ENCODE results near the gene SERINC5.
"Not testable (repeated sequence)": the region's sequence is repeated elsewhere in the genome, so short reads cannot be mapped to it uniquely, and the experiment has no call there.

Gene SERINC5

DNA sequence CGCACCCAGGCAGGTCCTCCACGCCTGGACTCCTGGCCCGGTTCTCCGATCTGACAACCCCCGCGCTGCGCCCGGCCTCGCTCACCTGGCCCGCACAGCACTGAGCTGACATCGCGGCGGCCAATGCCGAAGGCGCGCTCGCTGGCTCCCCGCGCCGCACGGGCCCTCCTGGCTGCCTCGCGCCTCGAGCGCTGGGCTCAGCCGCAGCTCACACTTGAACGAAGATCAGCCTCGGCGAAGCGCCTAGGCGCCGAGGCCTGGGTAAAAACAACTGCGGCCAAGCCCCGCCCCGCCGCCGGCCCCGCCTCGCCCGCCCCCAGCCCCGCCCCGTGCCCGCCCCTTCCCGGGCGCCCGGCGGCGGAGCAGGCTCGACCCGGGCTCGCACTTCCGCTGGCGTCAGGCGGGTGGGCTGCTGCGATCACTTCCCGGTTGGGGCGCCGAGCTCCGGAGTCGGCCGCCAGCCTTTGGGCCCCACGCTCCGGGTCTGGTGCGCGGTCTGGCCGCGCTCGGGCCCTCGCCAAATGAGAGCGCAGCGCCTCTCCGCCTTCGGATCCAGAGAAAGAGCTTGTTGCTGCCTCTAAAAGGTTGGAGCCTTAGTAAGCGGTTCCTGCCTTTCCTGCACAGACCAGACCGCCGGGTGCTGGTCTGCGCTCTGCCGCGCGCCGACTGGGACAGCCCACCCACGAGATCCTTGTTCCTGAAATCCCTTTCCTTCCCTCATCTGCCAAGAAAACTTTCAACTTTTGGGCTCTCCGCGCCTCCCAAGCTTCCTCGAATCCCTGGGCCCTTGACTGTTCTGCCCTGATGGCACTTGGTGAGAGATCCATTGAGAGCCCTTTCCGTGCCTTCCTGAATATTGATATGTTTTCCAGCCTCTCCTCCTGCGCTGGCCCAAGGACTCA, at the start of gene SERINC5:
Gene SERINC5 (minus strand): TSS at position 238 of the 902 bp plus-strand sequence. CDS start 126 bp downstream, at position 112.
- peak; percentile 88 for DNase-seq

DNA sequence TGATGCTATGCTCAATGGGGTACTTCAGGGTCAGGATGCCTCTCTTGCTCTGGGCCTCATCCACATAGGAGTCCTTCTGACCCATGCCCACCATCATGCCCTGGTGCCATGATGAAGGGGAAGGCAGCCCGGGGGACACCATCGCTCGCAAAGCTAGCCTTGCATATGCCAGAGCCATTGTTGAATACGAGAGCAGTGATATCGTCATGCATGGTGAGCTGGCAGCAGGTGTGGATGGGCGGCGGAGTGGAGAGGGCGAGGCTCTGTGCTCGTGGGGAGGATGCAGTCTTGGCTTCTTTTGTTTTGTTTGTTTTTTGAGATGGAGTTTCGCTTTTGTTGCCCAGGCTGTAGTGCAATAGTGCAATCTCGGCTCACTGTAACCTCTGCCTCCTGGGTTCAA, 46.8 kb upstream of the SERINC5 start:
- DNase-seq = no peak

DNA sequence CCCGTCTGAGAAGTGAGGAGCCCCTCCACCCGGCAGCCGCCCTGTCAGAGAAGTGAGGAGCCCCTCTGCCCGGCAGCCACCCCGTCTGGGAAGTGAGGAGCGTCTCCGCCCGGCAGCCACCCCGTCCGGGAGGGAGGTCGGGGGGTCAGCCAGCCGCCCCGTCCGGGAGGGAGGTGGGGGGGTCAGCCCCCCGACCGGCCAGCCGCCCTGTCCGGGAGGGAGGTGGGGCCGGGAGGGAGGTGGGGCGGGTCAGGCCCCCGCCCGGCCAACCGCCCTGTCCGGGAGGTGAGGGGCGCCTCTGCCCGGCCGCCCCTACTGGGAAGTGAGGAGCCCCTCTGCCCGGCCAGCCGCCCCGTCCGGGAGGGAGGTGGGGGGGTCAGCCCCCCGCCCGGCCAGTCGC, 45.5 kb upstream of the SERINC5 start:
- not testable (repeated sequence) for DNase-seq

DNA sequence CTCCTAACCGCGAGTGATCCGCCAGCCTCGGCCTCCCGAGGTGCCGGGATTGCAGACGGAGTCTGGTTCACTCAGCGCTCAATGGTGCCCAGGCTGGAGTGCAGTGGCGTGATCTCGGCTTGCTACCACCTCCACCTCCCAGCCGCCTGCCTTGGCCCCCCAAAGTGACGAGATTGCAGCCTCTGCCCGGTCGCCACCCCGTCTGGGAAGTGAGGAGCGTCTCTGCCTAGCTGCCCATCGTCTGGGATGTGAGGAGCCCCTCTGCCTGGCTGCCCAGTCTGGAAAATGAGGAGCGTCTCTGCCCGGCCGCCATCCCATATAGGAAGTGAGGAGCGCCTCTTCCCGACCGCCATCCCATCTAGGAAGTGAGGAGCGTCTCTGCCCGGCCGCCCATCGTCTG, 44.9 kb upstream of the SERINC5 start:
- DNase-seq = not testable (repeated sequence)

DNA sequence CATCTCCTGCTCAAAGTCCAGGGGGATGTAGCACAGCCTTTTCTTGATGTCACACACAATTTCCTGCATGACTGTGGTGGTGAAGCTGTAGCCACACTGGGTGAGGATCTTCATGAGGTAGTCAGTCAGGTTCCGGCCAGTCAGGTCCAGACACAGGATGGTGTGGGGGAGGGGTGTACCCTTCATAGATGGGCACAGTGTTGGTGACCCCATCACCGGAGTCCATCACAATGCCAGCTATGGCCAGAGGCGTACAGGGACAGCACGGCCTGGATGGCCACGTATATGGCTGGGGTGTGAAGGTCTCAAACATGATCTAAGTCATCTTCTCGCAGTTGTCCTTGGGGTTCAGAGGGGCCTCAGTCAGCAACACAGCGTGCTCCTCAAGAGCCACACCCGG, 44.3 kb upstream of the SERINC5 start:
- DNase-seq = no peak

DNA sequence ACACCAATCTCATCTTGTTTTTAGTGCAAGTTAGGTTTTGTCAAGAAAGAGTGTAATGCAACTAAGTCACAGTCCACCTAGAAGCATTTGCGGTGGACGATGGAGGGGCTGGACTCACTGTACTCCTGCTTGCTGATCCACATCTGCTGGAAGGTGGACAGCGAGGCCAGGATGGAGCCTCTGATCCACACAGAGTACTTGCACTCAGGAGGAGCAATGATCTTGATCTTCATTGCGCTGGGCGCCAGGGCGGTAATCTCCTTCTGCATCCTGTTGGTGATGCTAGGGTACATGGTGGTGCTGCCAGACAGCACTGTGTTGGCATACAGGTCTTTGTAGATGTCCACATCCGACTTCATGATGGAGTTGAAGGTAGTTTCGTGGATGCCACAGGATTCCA, 43.8 kb upstream of the SERINC5 start:
- DNase-seq = no peak

DNA sequence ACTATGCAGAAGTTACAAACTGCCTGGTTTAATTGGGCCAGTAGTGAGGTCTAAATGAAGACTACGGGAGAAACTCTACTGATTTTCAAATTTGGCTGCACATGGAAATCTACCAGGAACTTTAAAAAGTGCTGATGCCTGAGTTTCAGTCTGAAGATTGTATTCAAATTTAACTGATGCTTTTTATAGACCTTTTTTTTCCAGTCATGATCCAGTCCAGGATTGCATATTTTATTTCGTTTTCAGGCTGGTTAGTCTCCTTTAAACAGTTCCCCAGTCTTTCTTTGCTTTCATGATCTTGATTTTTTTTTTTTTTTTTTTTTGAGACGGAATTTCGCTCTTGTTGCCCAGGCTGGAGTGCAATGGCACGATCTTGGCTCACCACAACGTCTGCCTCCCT, 40.3 kb upstream of the SERINC5 start:
- no peak for DNase-seq

DNA sequence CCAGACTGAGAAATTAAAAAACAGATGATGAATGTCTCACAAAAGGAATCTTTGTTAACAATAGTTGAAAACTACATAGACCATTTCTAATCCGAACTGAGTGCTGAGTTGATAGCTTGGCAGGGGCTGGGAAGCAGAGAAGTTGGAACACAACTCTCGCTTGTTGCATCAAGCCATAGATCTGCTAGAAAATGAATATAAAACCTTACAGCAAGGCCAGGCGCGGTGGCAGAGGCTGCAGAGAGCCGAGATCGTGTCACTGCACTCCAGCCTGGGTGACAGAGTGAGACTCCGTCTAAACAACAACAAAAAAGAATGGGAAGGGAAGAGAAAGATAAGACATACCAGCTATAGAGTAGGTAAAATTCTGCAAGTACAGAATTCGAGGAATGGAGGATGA, 35.9 kb upstream of the SERINC5 start:
- DNase-seq = no peak

DNA sequence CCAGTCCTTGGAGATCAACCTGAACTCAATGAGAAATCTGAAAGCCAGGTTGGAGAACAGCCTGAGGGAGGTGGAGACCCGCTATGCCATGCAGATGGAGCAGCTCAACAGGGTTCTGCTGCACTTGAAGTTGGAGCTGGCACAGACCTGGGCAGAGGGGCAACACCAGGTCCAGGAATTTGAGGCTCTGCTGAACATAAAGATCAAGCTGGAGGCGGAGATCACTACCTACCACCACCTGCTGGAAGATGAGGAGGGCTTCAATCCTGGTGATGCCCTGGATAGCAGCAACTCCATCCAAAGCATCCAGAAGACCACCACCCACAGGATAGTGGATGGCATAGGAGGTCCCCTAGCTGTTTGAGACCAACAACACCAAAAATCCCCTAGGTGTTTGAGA, 33.5 kb upstream of the SERINC5 start:
- DNase-seq = no peak

DNA sequence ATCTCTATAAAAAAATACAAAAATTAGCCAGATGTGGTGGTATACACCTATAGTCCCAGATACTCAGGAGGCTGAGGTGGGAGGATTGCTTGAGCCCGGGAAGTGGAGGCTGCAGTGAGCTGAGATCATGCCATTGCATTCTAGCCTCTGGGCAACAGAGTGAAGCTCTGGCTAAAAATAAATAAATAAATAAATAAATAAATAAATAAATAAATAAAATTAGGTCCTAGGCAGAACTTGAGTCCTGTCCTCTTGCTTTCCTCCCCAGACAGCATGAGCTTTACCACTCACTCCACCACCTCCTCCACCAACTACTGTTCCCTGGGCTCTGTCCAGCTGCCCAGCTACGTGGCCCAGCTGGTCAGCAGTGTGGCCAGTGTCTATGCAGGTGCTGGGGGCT, 32.3 kb upstream of the SERINC5 start:
- no peak for DNase-seq

DNA sequence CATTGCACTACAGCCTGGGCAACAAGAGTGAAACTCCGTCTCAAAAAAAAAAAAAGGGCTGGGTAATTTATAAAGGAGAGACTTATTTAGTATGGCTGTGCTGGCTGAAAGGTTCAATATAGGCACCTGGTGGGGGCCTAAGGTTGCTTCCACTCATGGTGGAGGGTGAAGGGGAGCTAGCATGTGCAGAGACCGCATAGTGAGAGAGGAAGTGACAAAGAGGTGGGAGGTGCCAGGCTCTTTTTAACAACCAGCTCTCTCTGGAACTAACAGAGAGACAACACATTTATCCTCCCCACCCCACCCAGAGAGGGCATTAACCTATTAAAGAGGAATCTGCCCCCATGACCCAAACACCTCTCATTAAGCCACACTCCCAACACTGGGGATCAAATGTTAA, 28.9 kb upstream of the SERINC5 start:
- DNase-seq = no peak

DNA sequence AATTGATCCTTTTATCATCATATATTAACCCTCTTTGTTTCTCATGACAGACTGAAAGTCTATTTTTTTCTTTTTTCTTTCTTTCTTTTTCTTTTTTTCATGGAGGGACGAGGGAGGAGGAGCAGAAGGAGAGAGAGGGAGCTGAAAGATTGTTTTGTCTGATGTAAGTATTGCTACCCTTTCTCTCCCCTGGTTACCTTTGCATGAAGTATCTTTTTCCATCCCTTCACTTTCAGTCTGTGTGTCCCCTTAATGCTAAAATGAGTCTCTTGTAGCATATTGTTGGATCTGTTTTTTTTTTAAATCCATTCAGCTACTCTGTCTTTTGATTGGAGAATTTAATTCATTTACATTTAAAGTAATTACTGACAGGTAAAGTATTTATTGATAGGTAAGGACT, 27.5 kb upstream of the SERINC5 start:
- no peak for DNase-seq

DNA sequence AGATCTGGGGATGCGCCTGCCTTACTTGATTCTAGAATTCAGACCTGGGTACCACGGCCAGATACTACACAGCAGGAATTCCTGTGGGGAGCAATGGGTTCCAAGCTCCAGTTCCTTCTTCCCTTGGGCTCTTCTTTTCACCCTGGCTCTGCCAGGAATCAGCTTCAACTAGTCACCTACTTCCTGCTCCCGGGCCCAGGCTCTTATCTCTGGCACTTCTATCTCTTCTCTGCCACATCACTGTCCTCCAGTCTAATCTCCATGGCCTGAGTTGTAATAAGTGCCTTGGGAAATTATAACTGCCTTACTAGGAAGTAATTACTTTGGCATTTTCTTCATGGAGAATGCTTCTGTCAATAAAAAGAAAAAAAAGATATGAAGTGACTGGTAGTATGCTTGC, 26.2 kb upstream of the SERINC5 start:
- peak; percentile 48 for DNase-seq

DNA sequence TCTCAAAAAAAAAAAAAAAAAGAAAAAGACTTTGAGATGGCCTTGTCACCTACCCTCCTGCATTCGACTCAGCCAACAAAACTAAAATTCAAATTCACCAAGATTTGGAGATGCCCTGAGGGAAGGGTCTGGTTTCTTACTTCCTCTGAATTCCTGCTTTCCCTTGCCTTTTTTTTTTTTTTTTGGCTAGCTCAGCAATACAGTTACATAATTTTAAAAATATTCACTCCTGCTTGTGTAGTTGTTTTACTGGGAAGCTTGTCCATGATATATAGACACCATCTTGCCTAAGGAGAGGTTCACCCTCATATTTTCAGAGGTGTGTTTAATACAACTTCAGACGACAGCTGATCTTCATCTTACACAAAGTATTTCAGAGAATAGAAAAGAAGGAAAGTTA, 21.3 kb upstream of the SERINC5 start:
- no peak for DNase-seq

DNA sequence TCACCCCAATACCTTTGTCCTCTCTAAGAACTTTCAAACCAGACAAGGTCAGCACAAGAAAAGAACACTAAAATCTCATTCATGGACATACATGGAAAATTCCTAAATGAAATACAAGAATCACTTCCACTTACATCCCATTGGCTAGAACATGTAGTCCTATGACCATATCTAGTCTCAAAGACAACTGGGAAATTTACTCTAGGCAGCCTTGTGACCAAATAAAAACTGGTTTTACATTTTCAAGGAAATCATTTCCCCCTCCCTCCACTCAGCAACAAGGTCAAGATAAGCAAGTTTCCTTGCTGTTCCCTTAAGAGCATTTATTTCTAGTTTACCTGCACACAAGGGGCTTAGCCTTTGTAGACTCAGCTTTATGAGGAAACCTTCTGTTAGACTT, 20.3 kb upstream of the SERINC5 start:
- DNase-seq = no peak

DNA sequence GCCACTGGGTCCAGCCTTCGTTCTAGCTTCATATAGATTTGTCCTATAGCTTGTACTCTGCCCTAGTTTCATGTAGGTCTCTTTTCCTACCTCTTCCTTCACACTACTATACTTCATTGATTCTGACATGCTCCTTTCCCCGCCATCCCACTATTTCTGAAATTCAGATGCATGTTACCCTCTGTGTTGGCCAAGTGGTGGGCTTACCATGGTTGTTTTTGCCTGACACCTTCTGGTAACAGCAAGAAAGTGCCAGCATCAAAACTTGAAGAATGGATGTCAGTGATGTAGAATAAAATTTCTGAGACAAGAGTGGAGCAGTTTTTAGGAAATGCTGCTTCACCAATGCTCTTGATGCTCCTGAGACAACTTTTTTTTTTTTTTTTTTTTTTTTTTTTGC, 19.5 kb upstream of the SERINC5 start:
- DNase-seq = peak; percentile 76

DNA sequence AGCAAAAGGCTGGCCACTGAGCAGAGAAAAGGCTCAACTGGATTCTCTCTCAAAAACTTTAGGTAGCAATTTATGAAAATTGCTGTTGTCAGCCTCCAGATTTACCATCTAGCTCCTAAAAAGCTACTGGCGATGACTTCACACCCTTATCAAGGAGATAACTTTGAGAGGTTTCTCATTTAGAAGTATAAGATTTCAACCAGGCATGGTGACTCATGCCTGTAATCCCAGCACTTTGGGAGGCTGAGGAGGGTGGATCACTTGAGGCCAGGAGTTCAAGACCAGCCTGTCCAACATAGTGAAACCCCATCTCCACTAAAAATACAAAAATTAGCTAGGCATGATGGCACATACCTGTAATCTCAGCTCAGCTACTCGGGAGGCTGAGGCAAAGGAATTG, 14.7 kb upstream of the SERINC5 start:
- DNase-seq = not testable (repeated sequence)

DNA sequence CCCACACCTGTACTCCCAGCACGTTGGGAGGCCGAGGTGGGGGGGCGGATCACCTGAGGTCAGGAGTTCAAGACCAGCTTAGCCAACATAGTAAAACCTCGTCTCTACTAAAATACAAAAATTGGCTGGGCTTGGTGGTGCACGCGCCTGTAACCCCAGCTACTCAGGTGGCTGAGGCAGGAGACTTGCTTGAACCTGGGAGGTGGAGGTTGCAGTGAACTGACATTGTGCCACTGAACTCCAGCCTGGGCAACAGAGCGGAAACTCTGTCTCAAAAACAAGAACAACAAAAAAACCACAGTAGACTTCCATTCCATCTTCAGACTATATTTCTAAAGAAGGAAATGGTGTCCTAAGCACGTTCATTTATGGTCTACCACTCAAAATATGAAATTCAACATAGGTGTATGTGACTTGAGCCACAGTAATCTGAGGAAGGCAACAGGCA, 14.2 kb upstream of the SERINC5 start:
- no peak for DNase-seq

DNA sequence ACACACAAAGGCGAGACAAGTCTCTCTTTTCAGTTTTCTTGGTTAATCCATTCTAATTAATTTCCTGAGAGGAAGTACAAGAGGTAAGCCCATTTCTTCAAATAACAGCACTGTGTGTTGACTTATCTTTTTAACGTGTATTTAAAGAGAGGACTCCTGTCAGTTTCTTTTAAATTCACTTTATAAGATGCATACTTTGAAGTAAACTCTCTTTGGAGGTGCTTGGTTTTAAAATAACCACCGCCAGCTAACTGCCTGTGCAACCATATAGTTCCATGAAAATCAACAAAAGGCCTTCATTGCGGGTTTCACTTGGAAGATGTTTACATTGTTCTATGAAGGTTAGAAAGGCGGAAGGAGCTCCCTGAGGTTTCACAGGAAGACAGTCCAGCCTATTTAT, 13.1 kb upstream of the SERINC5 start:
- DNase-seq = no peak

DNA sequence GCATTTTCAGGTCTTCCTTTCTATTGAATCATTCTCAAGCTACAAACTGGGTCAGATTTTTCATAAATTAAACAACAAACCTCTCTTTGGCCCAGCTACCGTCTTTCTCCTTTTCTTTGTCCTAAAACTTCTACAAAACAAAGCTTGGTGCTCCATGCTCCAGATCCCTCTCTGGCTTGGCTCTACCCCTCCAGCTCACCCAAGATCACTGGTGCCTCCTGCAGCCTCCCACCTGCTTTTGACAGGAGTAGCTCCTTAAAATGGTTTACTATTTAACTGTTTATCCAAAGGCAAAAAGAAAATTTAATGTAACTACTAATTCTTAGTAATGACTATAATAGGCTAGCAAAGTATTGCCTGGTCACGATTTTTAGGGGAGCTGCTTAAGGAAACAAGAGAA, 10.7 kb upstream of the SERINC5 start:
- no peak for DNase-seq

DNA sequence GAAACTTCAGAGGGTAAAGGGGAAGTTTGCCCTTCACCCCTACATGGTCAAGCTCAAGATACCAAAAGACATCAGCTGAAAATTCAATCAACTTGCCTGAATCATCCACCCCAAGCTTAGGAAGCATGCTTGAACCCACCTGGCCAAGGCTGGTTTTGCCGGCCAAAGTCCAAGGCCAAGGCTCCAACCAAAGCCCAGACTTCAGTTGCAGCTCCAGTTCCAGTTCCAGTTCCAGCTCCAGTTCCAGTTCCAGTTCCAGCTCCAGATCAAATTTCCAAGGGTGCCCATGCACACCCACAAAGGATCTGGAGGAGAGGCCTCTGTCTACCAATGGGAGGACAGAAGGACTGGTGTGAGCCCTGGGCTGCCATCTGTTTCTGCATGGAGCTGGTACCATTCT, 4.6 kb upstream of the SERINC5 start:
- DNase-seq = no peak

DNA sequence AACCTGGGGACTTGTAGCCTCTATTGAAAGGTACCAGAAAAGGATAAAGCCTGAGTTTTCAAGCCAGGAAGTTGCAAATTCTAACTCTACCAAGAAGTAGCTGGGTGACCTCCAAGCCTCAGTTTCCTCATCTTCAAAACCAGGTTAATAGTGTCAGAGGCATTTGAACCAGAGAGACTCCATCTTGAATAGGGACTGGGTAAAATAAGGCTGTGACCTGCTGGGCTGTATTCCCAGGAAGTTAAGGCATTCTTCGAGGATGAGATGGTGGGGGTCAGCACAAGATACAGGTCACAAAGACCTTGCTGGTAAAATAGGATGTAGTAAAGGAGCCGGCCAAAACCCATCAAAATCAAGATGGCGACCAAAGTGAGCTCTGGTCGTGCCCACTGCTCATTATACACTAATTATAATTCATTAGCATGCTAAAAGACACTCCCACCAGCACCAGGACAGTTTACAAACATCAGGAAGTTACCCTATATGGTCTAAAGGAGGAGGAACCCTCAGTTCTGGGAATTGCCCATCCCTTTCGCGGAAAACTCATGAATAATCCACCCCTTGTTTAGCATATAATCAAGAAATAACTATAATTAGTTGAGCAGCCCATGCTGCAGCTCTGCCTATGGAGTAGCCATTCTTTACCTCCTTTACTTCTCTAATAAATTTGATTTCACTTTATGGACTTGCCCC, 3.8 kb upstream of the SERINC5 start:
- DNase-seq = no peak

DNA sequence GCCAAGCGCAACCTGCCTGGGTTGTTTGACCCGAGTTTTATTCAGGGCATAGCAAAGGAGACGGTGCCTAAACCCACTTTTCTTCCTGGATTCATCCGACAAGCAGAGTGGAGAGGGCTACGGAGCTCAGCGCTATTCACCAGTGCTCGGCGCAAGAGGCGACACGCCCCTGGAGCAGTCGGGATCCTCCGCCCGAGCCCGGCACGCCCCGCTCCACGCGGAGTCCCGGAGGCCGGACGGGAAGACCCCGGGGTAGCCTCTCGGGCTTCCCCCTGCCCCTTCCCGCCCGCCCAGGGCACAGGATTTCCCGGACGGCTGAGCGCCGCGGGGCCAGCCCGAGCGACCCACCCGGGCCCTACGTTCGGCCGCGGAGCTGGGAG, 427 bp downstream of the SERINC5 start:
- peak; percentile 72 for DNase-seq

DNA sequence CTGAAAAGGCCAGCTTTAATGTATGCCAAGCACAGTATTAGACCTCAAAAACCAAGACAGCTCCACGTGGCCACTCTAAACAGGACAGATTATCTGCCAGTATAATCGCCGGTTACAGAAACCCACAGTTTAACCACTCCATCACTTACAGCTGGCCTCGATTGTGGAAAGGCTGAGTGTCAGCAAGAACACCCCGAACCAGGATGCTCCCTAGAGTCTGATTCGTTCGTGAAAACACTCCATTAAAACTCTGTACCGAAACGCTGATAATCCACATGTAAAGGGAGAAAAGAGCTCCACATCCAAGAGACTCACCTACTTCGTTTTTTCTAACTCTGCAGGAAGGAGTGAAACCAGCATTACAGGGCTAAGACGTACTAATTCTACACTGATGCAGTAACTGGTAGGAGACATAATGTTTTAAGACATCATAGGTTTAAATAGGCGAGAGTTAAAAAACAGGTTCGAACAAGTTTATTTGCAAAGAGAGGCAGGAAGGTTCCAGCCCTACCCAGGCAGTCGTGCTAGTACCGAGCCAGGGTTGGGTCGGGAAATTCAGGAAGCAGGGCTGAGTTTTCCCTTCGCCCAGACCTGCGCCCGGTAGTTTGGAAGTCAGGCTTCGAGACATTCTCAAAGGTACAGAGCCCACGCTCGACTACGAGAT, 949 bp downstream of the SERINC5 start:
- DNase-seq = peak; percentile 80

All from hematopoietic multipotent progenitor cell treated with erythropoietin and hydrocortisone succinate and interleukin-3 and kit ligand, for 6 days (in vitro differentiated cells).